NCI-H460 (cell line): ENCODE measurements around the gene TBX19. TPM values are rescaled to one million over a fixed set of nuclear protein-coding genes. Genes with fewer than 3 reads are reported as not detected.

Source experiments
- DNase-seq: peaks from one replicate; pipeline ENCODE4 v3.0.0-alpha.2; 2016; ENCODE audit warnings: low read depth; ENCODE audit errors: extremely low read depth
- total RNA-seq: library from RNA; depleted of rRNA; stranded (reverse); fragments of >200 nt; shearing (Covaris generic); gene quantifications from 2 replicates; pipeline ENCODE4 v1.2.3, GENCODE V29; 2014

The TBX19 gene
- total RNA-seq, 1 experiment from 2014 or later, result 0.47 TPM

DNA sequence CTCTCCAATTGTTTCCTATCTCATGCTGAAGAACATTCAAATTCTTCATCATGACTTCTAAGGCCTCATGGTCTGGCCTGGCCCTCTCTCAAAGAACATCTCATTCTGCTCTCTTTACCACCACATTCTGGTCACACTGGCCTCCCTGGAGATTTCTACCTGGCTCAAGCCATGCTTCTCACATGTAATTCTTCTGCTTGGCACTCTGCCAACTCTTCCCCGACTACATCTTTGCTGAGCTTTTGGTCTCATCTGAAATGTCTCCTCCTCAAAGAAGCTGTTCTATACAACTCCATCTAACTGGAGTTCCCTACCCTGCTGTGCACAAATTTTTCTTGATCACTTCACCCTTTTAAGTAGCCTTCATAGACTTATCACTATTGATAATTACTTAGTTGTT lies 1.4 kb upstream of the TBX19 start:
- DNase-seq, result no peak

GRCh38 chr1:168281603-168282325 lies 1.1 kb downstream of the TBX19 start:
- DNase-seq, result no peak

DNA sequence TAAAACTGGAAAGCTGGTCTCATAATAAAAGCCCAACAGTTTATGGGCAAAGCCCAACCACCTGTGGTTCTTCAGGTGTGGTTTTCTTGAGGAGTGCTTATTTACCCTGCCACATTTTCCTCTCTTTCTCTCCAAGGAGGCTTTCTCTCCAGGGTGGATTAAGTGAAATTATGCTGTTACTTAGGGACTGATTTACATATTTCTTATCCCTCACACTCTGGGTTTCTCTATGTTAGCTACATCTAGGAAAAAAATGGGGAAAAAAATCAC lies 4.8 kb downstream of the TBX19 start:
- DNase-seq, result no peak

DNA sequence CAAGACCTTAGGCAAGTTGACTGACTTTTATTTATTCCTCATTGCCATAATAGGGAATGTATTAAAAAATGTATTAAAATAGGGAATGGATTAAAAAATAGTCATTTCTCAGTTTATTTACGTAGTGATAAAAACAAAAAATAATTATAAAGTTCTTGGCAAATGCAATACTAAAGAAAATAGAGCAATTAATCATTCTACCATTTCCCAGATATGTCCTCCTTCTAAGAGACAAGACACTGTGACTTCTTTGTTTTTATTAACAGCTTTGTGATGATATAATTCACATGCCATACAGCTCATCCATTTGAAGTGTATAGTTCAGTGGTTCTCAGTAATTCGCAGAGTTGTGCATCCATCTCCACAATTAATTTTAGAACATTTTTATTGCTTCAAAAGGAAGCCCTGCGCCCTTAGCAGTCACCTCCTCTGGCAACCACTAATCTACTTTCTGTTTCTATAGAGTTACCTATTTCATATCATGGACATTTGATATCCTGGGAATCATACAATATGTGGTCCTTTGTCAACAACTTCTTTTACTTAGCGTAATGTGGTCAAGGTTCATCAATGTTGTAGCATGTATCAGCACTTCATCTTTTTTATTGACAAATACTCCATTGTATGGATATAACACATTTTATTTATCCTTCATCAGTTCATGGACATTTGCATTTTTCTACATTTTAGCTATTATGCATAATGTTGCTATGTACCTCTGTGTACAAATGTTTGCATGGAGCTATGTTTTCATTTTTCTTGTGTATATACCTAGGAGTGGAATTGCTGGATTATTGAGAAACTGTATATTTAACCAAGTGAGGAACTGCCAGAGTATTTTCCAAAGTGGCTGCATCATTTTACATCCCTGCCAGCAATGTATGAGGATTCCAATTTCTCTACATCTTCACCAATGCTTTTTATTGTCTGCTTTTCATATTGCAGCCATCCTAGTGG lies 5.6 kb downstream of the TBX19 start:
- DNase-seq, result no peak

- DNase-seq, result no peak
These were observed 6.6 kb downstream of the TBX19 start for GRCh38 chr1:168287237-168287664.

- DNase-seq, result no peak
These were observed 7.8 kb downstream of the TBX19 start for GRCh38 chr1:168288311-168289052.

DNA sequence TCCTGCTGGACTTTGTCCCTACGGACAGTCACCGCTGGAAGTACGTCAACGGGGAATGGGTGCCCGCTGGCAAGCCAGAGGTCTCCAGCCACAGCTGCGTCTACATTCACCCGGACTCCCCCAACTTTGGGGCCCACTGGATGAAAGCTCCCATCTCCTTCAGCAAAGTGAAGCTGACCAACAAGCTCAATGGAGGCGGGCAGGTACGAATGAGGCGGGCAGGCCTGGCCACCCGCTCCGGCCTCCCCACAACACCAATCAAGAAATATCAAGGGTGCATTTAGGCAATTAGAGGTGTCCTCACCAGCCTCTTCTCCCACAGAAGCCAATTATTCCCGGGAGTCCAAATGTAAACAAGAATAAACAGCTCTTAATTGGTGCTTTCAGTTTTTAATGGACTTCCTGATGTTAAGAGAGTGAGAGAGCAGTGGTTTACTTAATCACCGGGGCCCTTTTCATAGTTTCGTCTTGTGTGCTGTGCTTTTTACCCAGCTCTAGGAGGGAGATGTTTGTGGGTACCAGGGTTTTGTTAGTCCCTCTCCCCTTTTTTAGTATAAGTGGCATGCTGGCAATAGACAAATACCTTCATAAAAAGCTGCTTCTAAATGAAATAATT lies 10.7 kb downstream of the TBX19 start:
- no peak for DNase-seq

DNA sequence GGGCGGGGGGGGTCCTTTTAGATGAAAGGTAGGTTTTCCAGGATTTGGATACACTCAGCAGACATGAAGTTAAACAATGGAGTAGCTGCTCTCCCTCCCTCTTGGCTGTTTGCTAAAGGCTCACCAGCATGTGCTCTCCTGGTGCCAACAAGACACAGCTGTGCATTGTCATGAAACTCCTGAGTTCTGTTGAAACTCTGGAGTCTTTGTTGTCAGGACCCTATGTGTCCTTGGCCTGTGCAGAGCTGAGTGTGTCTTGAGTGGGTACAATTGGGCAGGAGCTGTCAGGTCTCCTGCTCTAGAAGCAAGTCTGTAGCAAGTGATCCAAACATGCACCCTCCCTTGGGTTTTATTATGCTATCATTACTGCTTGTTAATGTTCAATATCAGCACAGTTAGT lies 12.7 kb downstream of the TBX19 start:
- DNase-seq, result no peak

- no peak for DNase-seq
These were observed 14.9 kb downstream of the TBX19 start for GRCh38 chr1:168295411-168296114.

DNA sequence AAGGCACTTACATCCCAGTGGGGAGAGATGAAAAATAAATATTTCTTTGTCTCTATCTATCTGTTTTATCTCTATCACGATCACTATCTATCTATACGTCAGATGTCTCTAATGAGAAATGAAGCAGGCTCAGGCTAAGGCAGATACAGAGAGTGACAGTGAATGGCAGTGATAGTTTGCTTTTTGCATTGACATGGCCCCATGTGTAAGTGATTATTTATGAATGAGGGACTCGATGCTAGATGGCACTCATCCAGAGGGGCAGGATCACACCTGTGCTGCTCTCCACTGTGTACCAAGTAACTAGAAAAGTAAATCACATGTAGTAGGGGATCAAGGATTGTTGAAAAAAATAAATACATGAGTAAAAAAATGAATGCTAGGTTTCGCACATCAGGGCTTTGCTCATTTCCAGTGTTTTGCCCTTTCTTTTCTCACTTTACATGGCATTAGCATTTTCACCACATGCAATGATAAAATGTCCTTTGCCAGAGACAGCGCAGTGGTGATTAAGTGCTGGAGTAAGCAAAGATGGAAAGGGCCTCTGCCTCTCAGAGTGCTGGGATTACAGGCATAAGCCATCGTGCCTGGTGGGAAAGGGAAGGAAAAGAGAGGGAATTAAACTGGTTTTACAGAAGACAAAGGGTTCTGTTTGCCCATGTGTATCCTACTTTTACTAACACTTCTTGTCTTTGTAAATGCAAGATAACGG lies 16.5 kb downstream of the TBX19 start:
- DNase-seq, result no peak

- DNase-seq, result no peak
These were observed 17.8 kb downstream of the TBX19 start for GRCh38 chr1:168298446-168298845.

- DNase-seq, result no peak
These were observed 19.9 kb downstream of the TBX19 start for GRCh38 chr1:168300626-168301025.

DNA sequence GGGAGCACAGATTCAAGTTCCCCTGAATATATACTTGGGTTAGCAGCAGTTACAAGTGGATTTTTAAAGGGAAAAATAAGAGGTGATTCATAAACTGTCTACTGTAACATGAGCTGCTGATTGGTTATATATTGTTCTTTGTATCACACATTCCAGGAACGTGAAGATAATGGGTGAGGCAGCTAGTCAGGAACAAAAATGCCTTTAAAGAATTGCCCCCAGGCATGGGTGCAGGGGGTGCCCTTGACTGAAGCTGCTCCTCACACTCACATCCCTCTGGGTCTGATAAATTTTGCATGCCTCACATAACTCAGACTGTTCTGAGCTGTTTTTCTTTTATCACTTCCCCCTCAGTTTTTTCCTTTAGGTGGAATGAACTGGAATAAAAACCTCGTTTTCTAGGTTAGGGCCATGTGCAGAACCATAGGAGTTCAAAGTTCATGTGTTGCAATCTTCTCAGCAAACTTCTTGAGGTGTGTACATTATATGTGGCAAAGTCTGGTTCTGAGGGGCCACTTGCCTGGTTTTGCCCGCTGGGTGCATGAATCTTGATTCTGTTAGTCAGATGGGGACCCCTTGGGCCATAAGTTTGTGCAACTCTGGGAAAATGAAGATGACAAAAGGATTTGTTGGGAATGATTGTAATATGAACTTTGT lies 21.1 kb downstream of the TBX19 start:
- DNase-seq, result no peak

DNA sequence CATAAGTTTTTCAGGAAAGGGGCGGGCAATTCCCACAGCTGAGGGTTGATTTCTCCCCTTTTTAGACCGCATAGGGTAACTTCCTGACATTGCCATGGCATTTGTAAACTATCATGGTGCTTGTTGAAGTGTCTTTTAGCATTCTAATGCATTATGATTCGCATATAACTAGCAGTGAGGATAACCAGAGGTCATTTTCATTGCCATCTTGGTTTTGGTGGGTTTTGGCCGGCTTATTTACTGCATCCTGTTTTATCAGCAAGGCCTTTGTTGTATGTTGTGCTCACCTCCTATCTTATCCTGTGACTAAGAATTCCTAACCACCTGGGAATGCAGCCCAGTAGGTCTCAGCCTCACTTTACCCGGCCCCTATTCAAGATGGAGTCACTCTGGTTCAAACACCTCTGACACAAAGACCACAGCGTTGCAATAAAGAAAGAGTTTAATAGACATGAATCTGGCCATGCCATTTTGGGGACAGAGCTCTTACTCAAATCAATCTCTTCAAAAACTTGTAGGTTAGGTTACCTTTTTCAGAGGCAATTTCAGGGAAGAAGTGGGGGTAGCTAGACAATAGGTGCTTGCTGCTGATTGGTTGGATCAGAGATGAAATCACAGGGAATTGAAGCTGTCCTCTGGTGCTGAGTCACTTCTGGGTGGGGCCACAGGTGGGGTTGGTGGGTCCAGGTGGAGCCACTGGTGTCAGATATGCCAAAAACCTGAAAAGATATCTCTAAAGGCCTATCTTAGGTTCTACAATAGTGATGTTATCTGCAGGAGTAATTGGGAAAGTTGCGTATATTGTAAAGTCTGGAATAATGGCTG lies 23.3 kb downstream of the TBX19 start:
- DNase-seq, result no peak

- DNase-seq, result no peak
These were observed 24.2 kb downstream of the TBX19 start for GRCh38 chr1:168304865-168305264.

DNA sequence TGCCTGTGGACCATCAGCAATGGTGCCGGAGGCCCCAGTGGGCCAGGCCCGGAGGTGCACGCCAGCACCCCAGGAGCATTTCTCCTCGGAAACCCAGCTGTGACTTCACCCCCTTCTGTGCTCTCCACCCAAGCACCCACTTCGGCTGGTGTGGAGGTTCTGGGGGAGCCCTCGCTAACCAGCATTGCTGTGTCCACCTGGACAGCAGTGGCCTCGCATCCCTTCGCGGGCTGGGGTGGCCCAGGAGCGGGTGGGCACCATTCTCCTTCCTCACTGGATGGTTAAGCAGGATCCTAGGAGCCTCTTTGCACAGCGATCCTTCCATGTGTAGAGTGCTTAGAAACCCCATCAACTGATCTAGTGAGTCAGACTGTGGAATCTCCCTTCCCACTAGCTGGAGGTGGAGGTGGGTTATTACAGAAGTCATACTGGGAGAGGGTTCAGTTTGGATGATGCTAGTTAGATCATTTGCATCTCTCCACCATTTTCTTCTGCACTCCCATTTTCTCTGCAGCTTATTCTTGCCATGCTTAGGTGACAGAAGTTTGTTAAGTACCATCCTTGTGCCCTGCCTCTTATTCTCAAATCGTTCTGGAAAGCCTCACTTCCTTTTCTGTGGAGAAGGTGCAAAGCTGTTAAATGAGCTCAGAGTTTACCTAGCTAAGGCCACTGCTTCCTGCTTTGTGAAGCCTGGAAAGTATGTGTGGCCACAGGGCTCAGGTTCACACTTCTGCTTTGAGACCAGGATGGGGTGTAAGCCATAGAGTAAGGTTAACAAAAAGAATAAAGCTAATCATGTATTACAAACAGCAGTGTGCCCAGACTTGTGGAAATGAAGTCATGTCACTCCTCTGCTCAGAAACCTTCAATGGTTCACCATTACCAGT lies 32.3 kb downstream of the TBX19 start:
- no peak for DNase-seq

DNA sequence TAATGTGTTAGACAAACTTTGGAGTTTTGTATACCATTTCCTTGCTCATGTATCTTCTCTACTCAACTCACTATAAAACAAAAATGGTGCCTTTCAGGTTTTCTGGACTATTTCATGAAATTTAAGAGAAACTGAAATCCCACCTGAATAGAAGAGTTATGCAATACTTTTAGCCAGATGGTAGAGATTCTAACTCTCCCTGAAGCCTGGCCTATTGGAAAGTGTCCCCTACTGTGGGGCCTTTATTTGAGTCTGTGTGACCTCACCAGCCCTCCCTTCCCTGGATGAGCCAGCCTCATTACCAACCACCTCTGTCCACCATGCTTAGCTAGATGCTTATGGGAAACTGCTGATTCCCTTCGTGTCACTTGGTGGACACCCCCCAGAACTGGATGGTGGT lies 35.5 kb downstream of the TBX19 start:
- no peak for DNase-seq
